Activated CD8-positive, alpha-beta T cell treated with anti-CD3 and anti-CD28 coated beads for 36 hours (primary cell): Measurements from ENCODE around the gene ANGPTL8. TPM values are rescaled to one million over a fixed set of nuclear protein-coding genes. Genes with fewer than 3 reads are reported as not detected.

Experiments used
- ATAC-seq: fragments of 200-7000 bp; cut with Tn5 transposase; one replicate; pipeline ENCODE4 v1.10.0; 2021; ENCODE audit warnings: mild to moderate bottlenecking, moderate library complexity
- CTCF ChIA-PET: fragments of 350-600 bp; sonication (Branson Sonifier 250); formaldehyde crosslinking; loops from one replicate; lab custom pipeline; 2021; ENCODE audit warnings: antibody characterized with exemption; lab: Charles Lee
- POLR2A ChIA-PET: fragments of 350-600 bp; sonication (Branson Sonifier 250); formaldehyde crosslinking; loops from one replicate; lab custom pipeline; 2021; ENCODE audit warnings: antibody characterized with exemption; lab: Charles Lee
- DNase-seq: peaks from one replicate; pipeline ENCODE4 v3.0.0-alpha.2; 2020
- H3K27ac Mint-ChIP-seq: one replicate; pipeline ENCODE4 v1.8.0; 2021; ENCODE audit warnings: mild to moderate bottlenecking, mixed read lengths
- H3K27me3 Mint-ChIP-seq: one replicate; pipeline ENCODE4 v1.8.0; 2021; ENCODE audit warnings: mixed read lengths
- H3K36me3 Mint-ChIP-seq: one replicate; pipeline ENCODE4 v1.8.0; 2021; ENCODE audit warnings: low read depth, mixed read lengths
- H3K4me1 Mint-ChIP-seq: one replicate; pipeline ENCODE4 v1.8.0; 2021; ENCODE audit warnings: low read depth, mixed read lengths
- H3K4me3 Mint-ChIP-seq: one replicate; pipeline ENCODE4 v1.8.0; 2021; ENCODE audit warnings: mild to moderate bottlenecking, moderate library complexity, mixed read lengths
- H3K9me3 Mint-ChIP-seq: one replicate; pipeline ENCODE4 v1.8.0; 2021; ENCODE audit warnings: mixed read lengths
- CTCF ChIP-seq: fragments of 200-600 bp; IDR thresholded peaks from one replicate; pipeline ENCODE4 v1.8.0; 2022; ENCODE audit warnings: antibody characterized with exemption, mild to moderate bottlenecking
- intact Hi-C: fragments of 100-400 bp; cut with micrococcal nuclease; formaldehyde crosslinking; loops from one replicate; pipeline ENCODE4 v1.10.0; 2022
- total RNA-seq, 2 experiments: library from RNA; stranded (reverse); gene quantifications; one replicate each; pipeline ENCODE4 v1.2.3, GENCODE V29; 2021

The ANGPTL8 gene
- total RNA-seq, 2 experiments from 2014 or later = not detected

DNA sequence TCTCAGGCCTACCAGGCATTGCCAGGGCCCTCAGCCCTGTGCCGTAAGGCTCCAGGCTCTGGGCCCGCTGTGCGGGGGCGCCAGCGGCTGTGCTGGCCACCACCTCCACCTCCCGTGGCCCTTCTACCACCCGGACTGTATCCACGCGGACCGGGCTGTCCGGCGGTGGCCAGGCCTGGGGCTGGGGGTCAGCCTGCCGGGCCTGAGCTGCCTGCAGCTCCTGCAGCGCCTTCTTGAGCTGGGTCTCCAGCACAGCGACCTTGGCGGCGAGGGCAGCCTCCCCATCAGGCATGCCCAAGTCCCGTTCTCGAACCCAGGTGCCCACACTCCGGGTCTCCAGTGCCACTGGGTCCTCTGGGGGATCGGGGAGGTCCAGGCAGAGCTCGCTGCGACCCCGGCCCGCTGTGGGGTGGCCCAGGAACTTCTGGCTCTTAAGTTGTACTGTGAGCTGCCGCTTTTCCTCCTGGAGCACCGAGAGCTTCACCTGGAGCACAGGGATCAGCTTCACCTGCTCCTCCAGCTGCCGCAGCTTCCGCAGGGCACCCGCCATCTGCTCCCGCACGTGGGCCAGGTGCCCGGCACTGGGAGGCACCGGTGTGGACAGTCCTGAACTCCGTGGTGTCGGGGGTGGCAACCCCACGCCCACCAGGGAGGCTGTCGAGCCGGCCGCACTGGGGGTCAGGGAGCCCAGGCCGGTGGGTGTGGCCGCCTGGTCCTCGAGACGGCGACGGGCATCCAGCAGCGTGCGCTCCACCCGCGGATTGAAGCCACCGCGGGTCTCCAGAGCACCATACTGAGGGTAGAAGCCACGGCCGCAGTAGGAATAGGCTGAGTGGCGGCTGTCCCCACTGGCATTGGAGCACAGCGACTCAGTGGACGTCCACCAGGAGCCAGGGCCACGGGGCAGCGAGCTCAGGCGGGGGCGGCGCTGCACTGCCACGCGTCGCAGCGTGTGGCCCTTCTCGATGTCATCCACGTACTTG is 46.2 kb upstream of the ANGPTL8 start:
- Mint-ChIP-seq H3K4me3 (no peak overlapping the region), H3K9me3 (no peaks in the 10 kb centered on the region), H3K36me3 (no peaks in the 10 kb centered on the region), H3K4me1 (peaks cover 7% of the 10 kb centered on the region), H3K27ac (no peak overlapping the region), H3K27me3 (peaks cover 12% of the 10 kb centered on the region)
- ChIA-PET CTCF (no interaction called here), POLR2A (no interaction called here)
- intact Hi-C loops = no loop called here
- ATAC-seq (no peak), DNase-seq (no peak)
- no peak for TF ChIP-seq CTCF

DNA sequence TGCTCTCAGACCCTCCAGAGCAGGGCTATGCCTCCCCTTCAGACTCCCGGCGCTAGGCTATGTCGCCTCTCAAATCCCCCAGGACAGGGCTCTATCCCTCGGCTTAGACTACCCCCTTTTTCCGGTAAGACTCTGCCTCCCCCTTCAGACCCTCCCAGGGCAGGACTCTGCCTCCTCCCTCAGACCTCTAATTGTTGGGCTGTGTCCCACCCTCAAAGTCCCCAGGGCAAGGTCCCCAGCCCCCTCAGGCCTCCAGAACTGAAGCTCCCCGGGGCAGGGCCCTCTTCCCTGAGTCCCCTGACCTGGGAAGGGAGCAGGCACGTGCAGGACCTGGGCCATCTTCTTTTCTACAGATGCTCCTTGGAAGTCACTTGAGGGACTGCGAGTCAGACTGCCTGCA is 45.2 kb upstream of the ANGPTL8 start:
- TF ChIP-seq CTCF = no peak
- POLR2A ChIA-PET = no interaction called here
- peaks cover 7% of the 10 kb centered on the region for H3K4me1 Mint-ChIP-seq

GRCh38 chr19:11194656-11195558 is 44.5 kb upstream of the ANGPTL8 start:
- CTCF ChIA-PET = no interaction called here
- H3K4me1 Mint-ChIP-seq = peaks cover 7% of the 10 kb centered on the region
- POLR2A ChIA-PET = no interaction called here
- H3K27ac Mint-ChIP-seq = no peak overlapping the region
- H3K27me3 Mint-ChIP-seq = peaks cover 12% of the 10 kb centered on the region
- no peak for ATAC-seq
- H3K4me3 Mint-ChIP-seq = no peak overlapping the region
- DNase-seq = peak; percentile 22
- intact Hi-C loops = no loop called here
- no peaks in the 10 kb centered on the region for H3K36me3 Mint-ChIP-seq
- H3K9me3 Mint-ChIP-seq = no peaks in the 10 kb centered on the region
- TF ChIP-seq CTCF = no peak

More for the DNA sequence above, 45.2 kb upstream of the ANGPTL8 start:
- Mint-ChIP-seq H3K36me3 (no peaks in the 10 kb centered on the region), H3K27me3 (peaks cover 12% of the 10 kb centered on the region), H3K9me3 (no peaks in the 10 kb centered on the region), H3K27ac (no peak overlapping the region), H3K4me3 (no peak overlapping the region)
- DNase-seq (no peak), ATAC-seq (no peak)
- CTCF ChIA-PET = no interaction called here
- intact Hi-C loops = no loop called here

DNA sequence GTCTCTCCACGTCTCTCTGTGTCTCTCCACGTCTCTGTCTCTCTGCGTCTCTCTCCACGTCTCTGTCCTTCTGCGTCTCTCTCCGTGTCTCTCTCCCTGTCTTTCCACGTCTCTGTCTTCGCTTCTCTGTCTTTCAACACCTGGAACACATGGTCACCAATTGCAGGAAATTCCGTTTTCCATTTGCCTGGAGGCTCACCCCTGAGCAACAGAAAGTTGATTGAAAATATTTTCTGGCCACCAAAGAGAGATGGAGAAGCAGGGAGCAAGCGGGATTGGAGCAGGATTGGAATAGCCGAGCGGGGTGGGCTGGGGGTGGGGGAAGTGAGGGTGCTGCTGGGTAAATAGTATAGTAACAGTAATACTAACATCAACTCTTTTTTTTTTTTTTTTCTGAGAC is 43.7 kb upstream of the ANGPTL8 start:
- Mint-ChIP-seq H3K4me1 (peaks cover 7% of the 10 kb centered on the region), H3K4me3 (peak overlapping the region; percentile 23), H3K9me3 (no peaks in the 10 kb centered on the region), H3K27me3 (peaks cover 12% of the 10 kb centered on the region), H3K27ac (no peak overlapping the region), H3K36me3 (no peaks in the 10 kb centered on the region)
- POLR2A ChIA-PET = no interaction called here
- intact Hi-C loops = no loop called here
- CTCF ChIA-PET = no interaction called here
- DNase-seq = no peak
- TF ChIP-seq CTCF = no peak
- ATAC-seq = no peak
